T-cell (primary cell): Measurements from ENCODE around the gene CNIH2. TPM values are rescaled to one million over a fixed set of nuclear protein-coding genes. Genes with fewer than 3 reads are reported as not detected.

Experiments
- ATAC-seq, 4 experiments: fragments of 200-7000 bp in 3 of 4; fragments of 150-1000 bp in 1 of 4; cut with Tn5 transposase; replicated peaks in 1 of 4; 1 replicate in 3 of 4; 2 replicates in 1 of 4; pipeline ENCODE4 v1.10.0; 2021; ENCODE audit warnings: moderate library complexity in 3 of 4, mild to moderate bottlenecking in 2 of 4, moderate number of reproducible peaks in 1 of 4
- CTCF ChIA-PET, 2 donors: fragments of 300-600 bp; sonication (Branson Sonifier 250); formaldehyde crosslinking; loops; one replicate each; lab custom pipeline; 2022; ENCODE audit warnings: antibody characterized with exemption in 2 of 2; lab: Charles Lee
- POLR2A ChIA-PET, 2 donors: fragments of 300-600 bp; sonication (Branson Sonifier 250); formaldehyde crosslinking; loops; one replicate each; lab custom pipeline; 2022; ENCODE audit warnings: antibody characterized with exemption in 2 of 2; lab: Charles Lee
- DNase-seq, 35 experiments: peaks; one replicate each; pipeline versions ENCODE4 v3.0.0 to v3.0.0-alpha.2; 2013 to 2023
- H3K27ac ChIP-seq: one replicate; pipeline ENCODE4 v1.5.1; 2013; ENCODE audit warnings: low read length
- H3K27me3 ChIP-seq, 2 experiments: replicated peaks in 1 of 2; 1 replicate in 1 of 2; 2 replicates in 1 of 2; pipeline versions ENCODE4 v1.6.1 to v1.7.0; 2013; ENCODE audit warnings: low read length in 1 of 2, mixed read lengths in 1 of 2; ENCODE audit not compliant: control insufficient read depth in 2 of 2, insufficient read depth in 2 of 2; ENCODE audit errors: extremely low read depth in 1 of 2
- H3K36me3 ChIP-seq, 2 donors: 1 replicate in 1 of 2; 2 replicates in 1 of 2; pipeline versions ENCODE4 v1.6.1 to v1.7.0; 2013; ENCODE audit warnings: low read length in 1 of 2; ENCODE audit not compliant: control insufficient read depth in 2 of 2, insufficient read depth in 1 of 2; ENCODE audit errors: extremely low read depth in 1 of 2
- H3K4me1 ChIP-seq, 2 experiments: 1 replicate in 1 of 2; 2 replicates in 1 of 2; pipeline versions ENCODE4 v1.6.1 to v1.7.0; 2013; ENCODE audit warnings: low read length in 2 of 2, mixed read lengths in 1 of 2; ENCODE audit not compliant: insufficient read depth in 2 of 2, control insufficient read depth in 1 of 2; ENCODE audit errors: extremely low read depth in 1 of 2
- H3K4me3 ChIP-seq, 2 donors: 1 replicate in 1 of 2; 2 replicates in 1 of 2; pipeline versions ENCODE4 v1.5.1 to v1.7.0; 2013; ENCODE audit warnings: mild to moderate bottlenecking in 2 of 2, low read length in 1 of 2, moderate library complexity in 1 of 2; ENCODE audit not compliant: control insufficient read depth in 1 of 2; ENCODE audit errors: extremely low read depth in 1 of 2
- H3K9me3 ChIP-seq: 2 replicates; pipeline ENCODE4 v1.7.0; 2013
- H3K27ac Mint-ChIP-seq, 2 donors: one replicate each; pipeline ENCODE4 v1.8.0; 2020 to 2021; ENCODE audit warnings: mild to moderate bottlenecking in 2 of 2, mixed read lengths in 2 of 2
- H3K27me3 Mint-ChIP-seq, 2 donors: one replicate each; pipeline ENCODE4 v1.8.0; 2021 to 2022; ENCODE audit warnings: mixed read lengths in 2 of 2
- H3K36me3 Mint-ChIP-seq: one replicate; pipeline ENCODE4 v1.8.0; 2021; ENCODE audit warnings: mixed read lengths
- H3K4me1 Mint-ChIP-seq, 3 donors: one replicate each; pipeline ENCODE4 v1.8.0; 2020 to 2022; ENCODE audit warnings: mixed read lengths in 3 of 3, mild to moderate bottlenecking in 1 of 3
- H3K4me3 Mint-ChIP-seq, 3 donors: one replicate each; pipeline ENCODE4 v1.8.0; 2020 to 2022; ENCODE audit warnings: mild to moderate bottlenecking in 3 of 3, mixed read lengths in 3 of 3, moderate library complexity in 3 of 3
- H3K9me3 Mint-ChIP-seq, 3 donors: one replicate each; pipeline ENCODE4 v1.8.0; 2020 to 2022; ENCODE audit warnings: mixed read lengths in 3 of 3
- WGBS: methylation state at CpG from one replicate; pipeline ENCODE4 v1.1.5; 2013; ENCODE audit warnings: missing lambda C conversion rate; ENCODE audit not compliant: insufficient coverage; 5-methylcytosine and 5-hydroxymethylcytosine counted together
- total RNA-seq, 35 experiments: library from RNA in 6 of 35; stranded (reverse) in 6 of 35; fragments of 120-200 nt in 1 of 35; gene quantifications; one replicate each; pipeline versions ENCODE4 v1.2.1 to v1.2.4 and lab custom pipeline; 2013 to 2026

The CNIH2 gene
- total RNA-seq, 5 donors from 2014 or later (not counting 1 experiment from before 2014, with no cell fraction given): 1.9 to 9.9 (median 2.7) TPM

DNA sequence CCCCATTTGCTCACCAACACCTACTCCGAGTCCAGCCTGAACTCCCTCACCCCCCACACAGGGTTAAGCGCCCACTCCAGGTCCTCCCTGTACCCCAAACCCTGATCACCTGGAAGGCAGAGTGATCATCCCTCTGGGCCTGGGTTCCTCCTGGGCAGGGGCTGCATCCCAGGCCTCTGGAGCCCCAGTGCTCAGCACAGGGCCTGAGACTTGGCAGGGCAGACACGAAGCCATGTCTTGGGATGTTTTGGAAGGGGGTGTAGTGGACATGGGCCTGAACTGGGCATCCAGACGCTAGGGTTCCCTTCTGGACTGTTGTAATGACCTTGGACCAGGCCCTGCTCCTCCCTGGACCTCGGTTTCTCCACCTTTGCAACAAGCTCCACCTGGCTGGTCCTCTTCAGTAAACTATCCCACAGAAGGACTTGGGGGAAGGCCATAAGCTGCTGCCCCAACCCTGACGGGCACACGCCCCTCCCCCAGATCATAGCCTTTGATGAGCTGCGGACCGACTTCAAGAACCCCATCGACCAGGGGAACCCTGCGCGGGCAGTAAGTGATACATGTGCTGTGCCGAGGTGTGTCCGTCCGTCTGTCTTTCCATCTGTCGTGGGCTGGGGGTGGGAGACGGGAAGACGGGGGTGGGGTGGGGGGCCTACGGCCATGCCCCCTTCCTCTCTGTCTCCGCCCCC lies 3.9 kb downstream of the CNIH2 start:
- CTCF ChIA-PET: interaction anchor here in 1 of 2 donors (1.5 kb wide), 1 partner anchor 14 kb away, joined by 3 read pairs; no protein-coding TSS in a partner anchor

GRCh38 chr11:66282468-66283455 lies 4.8 kb downstream of the CNIH2 start:
- Histone ChIP-seq H3K36me3 (peaks cover 4 to 9% of the 10 kb centered on the region in 2 donors), H3K9me3 (no peaks in the 10 kb centered on the region), H3K4me3 (no peak overlapping the region), H3K4me1 (peaks cover 2 to 45% of the 10 kb centered on the region in 2 experiments), H3K27ac (peak overlapping the region; percentile 50), H3K27me3 (peaks cover 0 to 12% of the 10 kb centered on the region in 2 experiments)
- ChIA-PET CTCF (interaction anchor here in 1 of 2 donors (0.9 kb wide), 1 partner anchor 60 kb away, joined by 8 read pairs; no protein-coding TSS in a partner anchor), POLR2A (interaction anchor here (0.5 to 1.5 kb wide), 2 partner anchors 10 to 29 kb away, joined by 4 to 10 read pairs; no protein-coding TSS in a partner anchor)
- ATAC-seq: peak; percentile 80 to 89 (median 86)
- WGBS: 11% methylated on average over 30 of the region's 35 CpGs
- Mint-ChIP-seq H3K36me3 (no peaks in the 10 kb centered on the region), H3K27me3 (no peaks in the 10 kb centered on the region), H3K9me3 (no peaks in the 10 kb centered on the region), H3K4me3 (peak overlapping the region in 1 of 3 donors; percentile 54), H3K27ac (peak overlapping the region; percentile 19 to 66), H3K4me1 (peaks cover 38 to 48% (median 42%) of the 10 kb centered on the region in 3 donors)
- DNase-seq: peak; percentile 95 to 100 (median 100)

More for the DNA sequence above, 3.9 kb downstream of the CNIH2 start:
- H3K9me3 Mint-ChIP-seq: no peaks in the 10 kb centered on the region
- peak overlapping the region; percentile 41 for H3K27ac ChIP-seq
- H3K27ac Mint-ChIP-seq: peak overlapping the region in 1 of 2 donors; percentile 66
- peaks cover 1% of the 10 kb centered on the region for H3K36me3 Mint-ChIP-seq
- no peak for ATAC-seq
- peaks cover 0 to 12% of the 10 kb centered on the region in 2 experiments for H3K27me3 ChIP-seq
- DNase-seq: no peak
- no peaks in the 10 kb centered on the region for H3K9me3 ChIP-seq
- H3K4me3 ChIP-seq: no peak overlapping the region
- POLR2A ChIA-PET: interaction anchor here (0.5 to 1.5 kb wide), 4 partner anchors 9 to 455 kb away, joined by 3 to 10 read pairs (median 6); no protein-coding TSS in a partner anchor
- peak overlapping the region in 1 of 3 donors; percentile 54 for H3K4me3 Mint-ChIP-seq
- peaks cover 37 to 48% (median 47%) of the 10 kb centered on the region in 3 donors for H3K4me1 Mint-ChIP-seq
- peaks cover 2 to 47% of the 10 kb centered on the region in 2 experiments for H3K4me1 ChIP-seq
- no peaks in the 10 kb centered on the region for H3K27me3 Mint-ChIP-seq
- 73% methylated on average over 6 of the region's 20 CpGs for WGBS
- peaks cover 4 to 9% of the 10 kb centered on the region in 2 donors for H3K36me3 ChIP-seq

- Histone ChIP-seq H3K4me3 (no peak overlapping the region), H3K27ac (no peak overlapping the region), H3K9me3 (no peaks in the 10 kb centered on the region), H3K4me1 (peaks cover 6 to 49% of the 10 kb centered on the region in 2 experiments), H3K27me3 (peaks cover 0 to 12% of the 10 kb centered on the region in 2 experiments), H3K36me3 (peaks cover 4 to 9% of the 10 kb centered on the region in 2 donors)
- no peaks in the 10 kb centered on the region for H3K9me3 Mint-ChIP-seq
- 86% methylated on average over 2 of the region's 14 CpGs for WGBS
- ChIA-PET POLR2A (interaction anchor here in 1 of 2 donors (0.7 kb wide), 1 partner anchor 780 kb away, joined by 6 read pairs; no protein-coding TSS in a partner anchor), CTCF (interaction anchor here in 1 of 2 donors (0.9 kb wide), 1 partner anchor 61 kb away, joined by 8 read pairs; no protein-coding TSS in a partner anchor)
- ATAC-seq (no peak), DNase-seq (peak in 1 of 35 experiments; percentile 7)
- H3K36me3 Mint-ChIP-seq: no peaks in the 10 kb centered on the region
- peaks cover 40 to 54% (median 42%) of the 10 kb centered on the region in 3 donors for H3K4me1 Mint-ChIP-seq
- no peak overlapping the region for H3K27ac Mint-ChIP-seq
- H3K4me3 Mint-ChIP-seq: peak overlapping the region in 1 of 3 donors; percentile 54
- H3K27me3 Mint-ChIP-seq: no peaks in the 10 kb centered on the region
These were observed 5.6 kb downstream of the CNIH2 start for GRCh38 chr11:66283461-66284105.

GRCh38 chr11:66284526-66285078 lies 6.6 kb downstream of the CNIH2 start:
- Histone ChIP-seq H3K36me3 (peaks cover 4 to 9% of the 10 kb centered on the region in 2 donors), H3K27ac (no peak overlapping the region), H3K4me1 (peaks cover 6 to 45% of the 10 kb centered on the region in 2 experiments), H3K9me3 (no peaks in the 10 kb centered on the region), H3K27me3 (peaks cover 0 to 5% of the 10 kb centered on the region in 2 experiments), H3K4me3 (no peak overlapping the region)
- WGBS: 93% methylated on average over 8 of the region's 16 CpGs
- Mint-ChIP-seq H3K9me3 (no peaks in the 10 kb centered on the region), H3K36me3 (no peaks in the 10 kb centered on the region), H3K27ac (no peak overlapping the region), H3K4me1 (peaks cover 39 to 52% (median 42%) of the 10 kb centered on the region in 3 donors), H3K4me3 (no peak overlapping the region), H3K27me3 (no peaks in the 10 kb centered on the region)
- ChIA-PET POLR2A (no interaction called here), CTCF (no interaction called here)
- DNase-seq (no peak), ATAC-seq (no peak)

DNA sequence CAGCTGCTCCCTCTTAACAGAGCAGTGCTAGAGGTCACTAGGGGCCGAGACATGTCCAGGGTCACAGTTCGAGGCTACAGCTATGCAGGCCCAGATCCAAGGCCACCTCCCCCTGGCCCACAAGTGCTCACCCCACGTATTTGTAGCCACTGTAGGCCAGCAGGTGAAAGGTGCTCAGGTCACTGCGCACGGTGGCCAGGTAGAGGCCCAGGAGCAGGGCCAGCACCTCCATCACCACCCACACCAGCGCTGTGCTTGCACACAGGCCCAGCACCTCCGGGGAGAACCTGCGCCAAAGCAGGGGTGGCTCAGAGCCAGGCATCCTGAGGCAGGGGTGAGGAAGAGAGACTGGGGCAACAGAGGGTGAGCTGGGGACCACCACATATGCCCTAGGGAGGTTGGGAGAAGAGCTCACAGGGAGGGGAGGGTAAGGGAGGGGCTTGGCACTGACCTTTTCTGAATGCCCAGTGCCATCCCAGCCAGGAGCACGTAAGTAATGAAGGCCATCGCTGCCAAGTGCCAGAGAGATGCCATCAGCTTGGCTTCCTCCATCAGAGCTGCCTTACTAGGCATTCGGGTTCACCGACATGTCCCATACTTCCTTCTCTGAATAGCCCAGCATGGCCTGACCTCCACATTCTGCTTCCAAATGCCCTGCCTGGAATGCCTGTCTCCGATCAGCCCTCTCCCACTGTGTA lies 7.4 kb downstream of the CNIH2 start:
- no peaks in the 10 kb centered on the region for H3K36me3 Mint-ChIP-seq
- POLR2A ChIA-PET: interaction anchor here in 1 of 2 donors (0.5 kb wide), 1 partner anchor 122 kb away, joined by 16 read pairs; no protein-coding TSS in a partner anchor
- Histone ChIP-seq H3K9me3 (no peaks in the 10 kb centered on the region), H3K4me3 (no peak overlapping the region), H3K27ac (no peak overlapping the region), H3K27me3 (no peaks in the 10 kb centered on the region), H3K36me3 (peaks cover 4 to 9% of the 10 kb centered on the region in 2 donors), H3K4me1 (peaks cover 6 to 51% of the 10 kb centered on the region in 2 experiments)
- H3K4me3 Mint-ChIP-seq: peak overlapping the region in 1 of 3 donors; percentile 18
- DNase-seq (no peak), ATAC-seq (no peak)
- 97% methylated on average over 10 of the region's 13 CpGs for WGBS
- no peak overlapping the region for H3K27ac Mint-ChIP-seq
- H3K27me3 Mint-ChIP-seq: no peaks in the 10 kb centered on the region
- H3K9me3 Mint-ChIP-seq: no peaks in the 10 kb centered on the region
- CTCF ChIA-PET: no interaction called here
- H3K4me1 Mint-ChIP-seq: peaks cover 44 to 59% (median 50%) of the 10 kb centered on the region in 3 donors
